Stomach (tissue), 4 donors: ENCODE results near the gene TMCO6.
A peak's percentile ranks its signal among the peaks of the same experiment; 100 is the strongest.

Source experiments
- EP300 ChIP-seq: sonication (generic); formaldehyde crosslinking; IDR thresholded peaks from one replicate; pipeline ENCODE4 v1.6.1; 2017; ENCODE audit warnings: antibody characterized with exemption
- POLR2A ChIP-seq, 4 donors: fragments of 450-650 bp; IDR thresholded peaks; one replicate each; pipeline ENCODE4 v1.6.1; 2016; ENCODE audit warnings: antibody characterized with exemption in 4 of 4, control low read depth in 2 of 4, mild to moderate bottlenecking in 1 of 4, moderate library complexity in 1 of 4
- POLR2AphosphoS5 ChIP-seq, 3 donors: sonication (generic); formaldehyde crosslinking; IDR thresholded peaks; one replicate each; pipeline ENCODE4 v1.6.1; 2016; ENCODE audit warnings: antibody characterized with exemption in 3 of 3
- TF ChIP-seq, protein P1 (sequence below), 7 experiments: fragments of 450-650 bp in 4 of 7; fragments of 200-600 bp in 3 of 7; sonication (generic) in 3 of 7; IDR thresholded peaks; one replicate each; pipeline ENCODE4 v1.5.1; 2016 to 2019; ENCODE audit warnings: antibody characterized with exemption in 7 of 7, control low read depth in 2 of 7, mild to moderate bottlenecking in 1 of 7

DNA sequence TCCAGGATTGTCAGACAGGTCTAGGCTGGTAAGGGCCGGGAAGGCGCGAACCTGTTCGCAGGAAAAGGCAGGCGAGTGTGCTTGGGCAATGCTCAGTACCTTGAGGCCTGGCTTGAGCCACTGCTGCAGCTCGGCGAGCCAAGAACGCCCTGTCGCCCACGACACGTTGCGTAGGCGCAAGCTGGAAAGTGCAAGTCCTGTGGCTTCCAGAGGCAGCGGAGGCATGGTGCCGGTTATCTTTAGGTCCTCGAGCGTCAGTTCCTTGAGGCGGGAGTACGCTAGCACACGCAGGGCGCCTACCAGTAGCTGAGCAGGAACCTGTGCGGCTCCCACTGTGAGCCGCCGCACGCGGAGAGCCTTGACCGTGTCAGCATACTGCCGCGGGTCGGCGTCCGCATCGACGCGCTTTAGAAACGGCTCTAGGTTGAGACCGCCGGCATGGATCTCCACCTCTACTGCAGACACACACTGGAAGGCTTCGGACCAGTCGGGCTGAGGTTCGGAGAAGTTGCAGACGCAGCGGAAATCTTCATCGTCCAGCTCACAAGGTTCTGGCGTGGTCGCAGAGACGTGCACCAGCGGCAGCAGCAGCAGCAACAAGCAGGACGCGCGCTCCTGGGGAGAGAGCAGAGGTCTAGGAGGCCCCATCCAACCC lies 6.8 kb upstream of the TMCO6 start:
- TF ChIP-seq POLR2A (IDR thresholded peaks at IDR 0.05) (no peak), POLR2AphosphoS5 (IDR thresholded peaks at IDR 0.05) (peak in 2 of 3 donors; percentile 25 to 36), EP300 (no peak)
- TF ChIP-seq, protein P1, sequence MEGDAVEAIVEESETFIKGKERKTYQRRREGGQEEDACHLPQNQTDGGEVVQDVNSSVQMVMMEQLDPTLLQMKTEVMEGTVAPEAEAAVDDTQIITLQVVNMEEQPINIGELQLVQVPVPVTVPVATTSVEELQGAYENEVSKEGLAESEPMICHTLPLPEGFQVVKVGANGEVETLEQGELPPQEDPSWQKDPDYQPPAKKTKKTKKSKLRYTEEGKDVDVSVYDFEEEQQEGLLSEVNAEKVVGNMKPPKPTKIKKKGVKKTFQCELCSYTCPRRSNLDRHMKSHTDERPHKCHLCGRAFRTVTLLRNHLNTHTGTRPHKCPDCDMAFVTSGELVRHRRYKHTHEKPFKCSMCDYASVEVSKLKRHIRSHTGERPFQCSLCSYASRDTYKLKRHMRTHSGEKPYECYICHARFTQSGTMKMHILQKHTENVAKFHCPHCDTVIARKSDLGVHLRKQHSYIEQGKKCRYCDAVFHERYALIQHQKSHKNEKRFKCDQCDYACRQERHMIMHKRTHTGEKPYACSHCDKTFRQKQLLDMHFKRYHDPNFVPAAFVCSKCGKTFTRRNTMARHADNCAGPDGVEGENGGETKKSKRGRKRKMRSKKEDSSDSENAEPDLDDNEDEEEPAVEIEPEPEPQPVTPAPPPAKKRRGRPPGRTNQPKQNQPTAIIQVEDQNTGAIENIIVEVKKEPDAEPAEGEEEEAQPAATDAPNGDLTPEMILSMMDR (IDR thresholded peaks at IDR 0.05), result no peak
